H1 (cell line): ENCODE measurements around the gene FNDC3A. TPM values are rescaled to one million over a fixed set of nuclear protein-coding genes. Genes with fewer than 3 reads are reported as not detected.

ENCODE experiments used
- CTCF ChIA-PET: fragments of 300-600 bp; sonication (Branson Sonifier 250); formaldehyde crosslinking; loops from one replicate; lab custom pipeline; 2021; ENCODE audit not compliant: partially characterized antibody; lab: Charles Lee
- POLR2A ChIA-PET: fragments of 300-600 bp; sonication (Branson Sonifier 250); formaldehyde crosslinking; loops from one replicate; lab custom pipeline; 2021; ENCODE audit warnings: inconsistent platforms; ENCODE audit not compliant: partially characterized antibody; lab: Charles Lee
- DNase-seq, 2 experiments: peaks; one replicate each; pipeline versions ENCODE4 v3.0.0 to v3.0.0-alpha.2; 2010 to 2022; ENCODE audit warnings: low spot score in 2 of 2, low read depth in 1 of 2, mixed read lengths in 1 of 2
- FAIRE-seq: peaks from 2 replicates; lab custom pipeline; 2011; peaks lifted over from hg19 to GRCh38; lab: Jason Lieb, UNC
- H2AFZ ChIP-seq: 2 replicates; pipeline ENCODE4 v1.8.1; 2012; ENCODE audit warnings: low read length, inconsistent platforms
- H2AK5ac ChIP-seq: 2 replicates; pipeline ENCODE4 v1.6.1; 2013; ENCODE audit warnings: low read depth, low read length
- H2BK120ac ChIP-seq: replicated peaks from 2 replicates; pipeline ENCODE3; 2013; ENCODE audit warnings: low read depth, low read length, inconsistent platforms
- H2BK12ac ChIP-seq: 2 replicates; pipeline ENCODE4 v1.6.1; 2013; ENCODE audit warnings: low read depth, low read length
- H2BK15ac ChIP-seq: 2 replicates; pipeline ENCODE4 v1.6.1; 2013; ENCODE audit warnings: low read length
- H2BK20ac ChIP-seq: 2 replicates; pipeline ENCODE4 v1.6.1; 2013; ENCODE audit warnings: low read length
- H2BK5ac ChIP-seq: 2 replicates; pipeline ENCODE4 v1.6.1; 2013; ENCODE audit warnings: low read depth, low read length
- H3K14ac ChIP-seq: 2 replicates; pipeline ENCODE4 v1.6.1; 2013; ENCODE audit warnings: inconsistent platforms; ENCODE audit not compliant: insufficient read length
- H3K18ac ChIP-seq: 2 replicates; pipeline ENCODE4 v1.6.1; 2013; ENCODE audit warnings: low read length; ENCODE audit errors: extremely low read depth
- H3K23ac ChIP-seq: 2 replicates; pipeline ENCODE4 v1.6.1; 2013; ENCODE audit warnings: inconsistent platforms; ENCODE audit not compliant: insufficient read length
- H3K23me2 ChIP-seq: 2 replicates; pipeline ENCODE4 v1.6.1; 2013; ENCODE audit warnings: low read depth, low read length
- H3K27ac ChIP-seq: 2 replicates; pipeline ENCODE4 v1.6.1; 2011; ENCODE audit warnings: low read depth, low read length, inconsistent platforms
- H3K27me3 ChIP-seq, 4 experiments: replicated peaks in 1 of 4; 1 replicate in 1 of 4; 2 replicates in 3 of 4; pipeline versions ENCODE4 v1.6.1 to v1.8.1; 2011 to 2013; ENCODE audit warnings: low read length in 3 of 4, mild to moderate bottlenecking in 3 of 4, inconsistent platforms in 2 of 4, mixed read lengths in 2 of 4, moderate library complexity in 1 of 4; ENCODE audit not compliant: control insufficient read depth in 3 of 4, insufficient read depth in 3 of 4; ENCODE audit errors: extremely low read depth in 1 of 4
- H3K36me3 ChIP-seq, 4 experiments: 2 replicates each; pipeline versions ENCODE4 v1.6.1 to v1.8.1; 2011 to 2013; ENCODE audit warnings: mild to moderate bottlenecking in 4 of 4, low read length in 3 of 4, moderate library complexity in 2 of 4, control low read depth in 1 of 4, inconsistent platforms in 1 of 4; ENCODE audit not compliant: insufficient read depth in 4 of 4, control insufficient read depth in 2 of 4
- H3K4ac ChIP-seq: replicated peaks from 2 replicates; pipeline ENCODE3; 2013; ENCODE audit warnings: low read length, low read depth, mixed read lengths, inconsistent platforms; ENCODE audit not compliant: insufficient read length
- H3K4me1 ChIP-seq, 4 experiments: replicated peaks in 1 of 4; 1 replicate in 1 of 4; 2 replicates in 3 of 4; pipeline versions ENCODE4 v1.6.1 to v1.8.1; 2011 to 2013; ENCODE audit warnings: low read length in 3 of 4, inconsistent platforms in 2 of 4, mixed read lengths in 1 of 4; ENCODE audit not compliant: insufficient read depth in 4 of 4, control insufficient read depth in 3 of 4
- H3K4me2 ChIP-seq, 2 experiments: 2 replicates each; pipeline versions ENCODE4 v1.6.1 to v1.8.1; 2011 to 2013; ENCODE audit warnings: low read depth in 2 of 2, low read length in 2 of 2, control low read depth in 1 of 2, inconsistent platforms in 1 of 2, mild to moderate bottlenecking in 1 of 2; ENCODE audit not compliant: insufficient read depth in 1 of 2
- H3K4me3 ChIP-seq, 4 experiments: fragments of 200-600, 300-600 bp in 1 of 4; sonication (generic), shearing (Covaris generic), sonication (Bioruptor Twin) in 1 of 4; 2 replicates each; pipeline versions ENCODE4 v1.5.1 to v1.8.1; 2011 to 2016; ENCODE audit warnings: low read length in 4 of 4, low read depth in 3 of 4, control low read depth in 2 of 4, inconsistent platforms in 2 of 4, mild to moderate bottlenecking in 2 of 4, mixed read lengths in 1 of 4, moderate library complexity in 1 of 4; ENCODE audit not compliant: insufficient read depth in 2 of 4; ENCODE audit errors: extremely low read depth in 1 of 4
- H3K56ac ChIP-seq: replicated peaks from 2 replicates; pipeline ENCODE3; 2013; ENCODE audit warnings: low read depth, mild to moderate bottlenecking, mixed read lengths, low read length, inconsistent platforms; ENCODE audit not compliant: insufficient read length
- H3K79me1 ChIP-seq: 2 replicates; pipeline ENCODE4 v1.6.1; 2013; ENCODE audit warnings: low read depth, low read length, control low read depth
- H3K79me2 ChIP-seq, 2 experiments: 2 replicates each; pipeline versions ENCODE4 v1.6.1 to v1.8.1; 2012 to 2013; ENCODE audit warnings: low read length in 2 of 2, mild to moderate bottlenecking in 2 of 2, inconsistent platforms in 1 of 2; ENCODE audit not compliant: insufficient read depth in 2 of 2, control insufficient read depth in 1 of 2
- H3K9ac ChIP-seq, 4 experiments: replicated peaks in 1 of 4; 1 replicate in 1 of 4; 2 replicates in 3 of 4; pipeline versions ENCODE4 v1.6.1 to v1.8.1; 2011 to 2013; ENCODE audit warnings: low read depth in 3 of 4, low read length in 3 of 4, control low read depth in 2 of 4, mild to moderate bottlenecking in 2 of 4, moderate library complexity in 2 of 4, inconsistent platforms in 1 of 4; ENCODE audit errors: extremely low read depth in 1 of 4
- H3K9me3 ChIP-seq, 2 experiments: 2 replicates each; pipeline versions ENCODE4 v1.6.1 to v1.8.1; 2012 to 2013; ENCODE audit warnings: mild to moderate bottlenecking in 2 of 2, moderate library complexity in 2 of 2, control low read depth in 1 of 2, inconsistent platforms in 1 of 2, low read depth in 1 of 2, low read length in 1 of 2, mixed read lengths in 1 of 2; ENCODE audit not compliant: insufficient read depth in 2 of 2
- H4K20me1 ChIP-seq, 2 experiments: replicated peaks in 1 of 2; 2 replicates each; pipeline versions ENCODE3 to v1.8.1; 2011 to 2013; ENCODE audit warnings: inconsistent platforms in 2 of 2, low read length in 2 of 2, mild to moderate bottlenecking in 1 of 2; ENCODE audit not compliant: insufficient read depth in 2 of 2, control insufficient read depth in 1 of 2
- H4K5ac ChIP-seq: 2 replicates; pipeline ENCODE4 v1.6.1; 2013; ENCODE audit warnings: low read length, low read depth, mixed read lengths, inconsistent platforms; ENCODE audit not compliant: insufficient read length
- H4K8ac ChIP-seq: 2 replicates; pipeline ENCODE4 v1.8.0; 2013; ENCODE audit warnings: mild to moderate bottlenecking, moderate library complexity, low read length, inconsistent platforms; ENCODE audit not compliant: insufficient read depth; ENCODE audit errors: extremely low read depth
- H4K91ac ChIP-seq: replicated peaks from 2 replicates; pipeline ENCODE3; 2013; ENCODE audit warnings: low read length, mixed read lengths, inconsistent platforms; ENCODE audit not compliant: insufficient read length
- EZH2 ChIP-seq: fragments of 200-600 bp; sonication (generic); IDR thresholded peaks from 2 replicates; pipeline ENCODE4 v1.7.1; 2012; ENCODE audit warnings: low read depth, mild to moderate bottlenecking, moderate library complexity, low read length, inconsistent platforms; ENCODE audit not compliant: severe bottlenecking
- HDAC2 ChIP-seq, 2 experiments: fragments of 300-600 bp in 1 of 2; sonication (generic) in 1 of 2; IDR thresholded peaks; 2 replicates each; pipeline ENCODE4 v1.6.1; 2011 to 2012; ENCODE audit warnings: low read depth in 2 of 2, low read length in 2 of 2, mild to moderate bottlenecking in 2 of 2, moderate library complexity in 2 of 2, borderline replicate concordance in 1 of 2, inconsistent platforms in 1 of 2
- SAP30 ChIP-seq: fragments of 300-600 bp; sonication (generic); IDR thresholded peaks from 2 replicates; pipeline ENCODE4 v1.7.1; 2012; ENCODE audit warnings: low read length, moderate library complexity, mild to moderate bottlenecking, inconsistent platforms; ENCODE audit not compliant: insufficient read depth, insufficient replicate concordance
- SP2 ChIP-seq: IDR thresholded peaks from 2 replicates; pipeline ENCODE4 v1.6.1; 2012; ENCODE audit warnings: mild to moderate bottlenecking, low read length, inconsistent platforms
- SP4 ChIP-seq: IDR thresholded peaks from 2 replicates; pipeline ENCODE4 v1.6.1; 2012; ENCODE audit warnings: low read length, inconsistent platforms
- ZNF274 ChIP-seq: IDR thresholded peaks from 2 replicates; pipeline ENCODE4 v1.7.0; 2012; ENCODE audit warnings: low read length, borderline replicate concordance; ENCODE audit errors: extremely low read depth
- polyA plus RNA-seq, 7 experiments: library from polyadenylated mRNA; depleted of rRNA in 3 of 7; stranded (reverse) in 5 of 7; unstranded in 2 of 7; fragments of >200 nt in 5 of 7; fragments of 200-250 nt in 2 of 7; gene quantifications; 1 replicate in 5 of 7; 2 replicates in 1 of 7; 4 replicates in 1 of 7; pipeline versions ENCODE4 v1.2.1 to v1.2.3, GENCODE V29; 2011 to 2013; ENCODE audit warnings: missing spikeins in 2 of 7, mixed read lengths in 2 of 7
- total RNA-seq: library from RNA; stranded (reverse); fragmentation: NEBNext Ultra II Directional; extraction: Animal tissue kit (Norgen Biotek cat#: 25700); gene quantifications from 2 replicates; pipeline ENCODE4 v1.2.1, GENCODE V29; 2021

FNDC3A gene
- total and polyA plus RNA-seq, 2 of the 8 experiments (the other 6 are each of a cell fraction or from before 2014, with no cell fraction given), result 14.6 to 26.0 TPM

DNA sequence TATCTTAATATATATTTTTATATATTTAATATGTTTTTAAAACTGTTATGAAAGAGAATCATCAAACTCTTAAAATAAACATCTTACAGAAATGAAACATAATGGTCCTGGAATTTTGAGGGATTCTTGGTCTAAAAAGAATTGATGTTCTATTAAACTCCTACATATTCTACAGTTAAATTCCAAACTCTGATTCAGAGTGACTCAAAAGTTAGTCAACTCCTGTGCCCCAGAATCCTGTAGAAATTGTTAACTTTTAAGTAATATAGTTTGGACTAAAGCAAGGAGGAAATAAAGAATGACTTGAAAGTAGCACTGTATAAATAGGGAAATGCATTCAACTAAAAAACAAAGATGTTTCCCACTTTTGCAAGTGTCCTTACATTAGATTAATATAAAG is 47.7 kb downstream of the FNDC3A start:
- Histone ChIP-seq H3K4ac (no peak overlapping the region), H2BK5ac (no peak overlapping the region), H3K79me2 (peaks cover 0 to 11% of the 10 kb centered on the region in 2 experiments; a peak in 2 of 4 replicates), H4K8ac (no peak overlapping the region), H3K27me3 (no peaks in the 10 kb centered on the region), H3K9me3 (peaks cover 0 to 10% of the 10 kb centered on the region in 2 experiments; a peak in 1 of 4 replicates), H3K9ac (no peak overlapping the region), H3K27ac (no peak overlapping the region), H4K20me1 (no peaks in the 10 kb centered on the region), H2AK5ac (no peak overlapping the region), H2BK120ac (no peak overlapping the region), H3K18ac (no peak overlapping the region), H3K14ac (no peak overlapping the region), H2BK12ac (no peak overlapping the region), H3K4me3 (no peak overlapping the region), H4K91ac (no peak overlapping the region), H3K23ac (no peak overlapping the region), H3K4me1 (peaks cover 0 to 16% (median 6%) of the 10 kb centered on the region in 4 experiments; a peak in 6 of 7 replicates), H3K4me2 (no peak overlapping the region), H2BK15ac (no peak overlapping the region), H3K36me3 (peaks cover 0 to 12% (median 0%) of the 10 kb centered on the region in 4 experiments; a peak in 1 of 8 replicates), H2BK20ac (no peak overlapping the region), H4K5ac (no peak overlapping the region), H3K79me1 (no peaks in the 10 kb centered on the region), H2AFZ (no peak overlapping the region), H3K23me2 (no peaks in the 10 kb centered on the region), H3K56ac (no peak overlapping the region)
- no peak for FAIRE-seq
- no peak for DNase-seq
- ChIA-PET POLR2A (no interaction called here), CTCF (no interaction called here)
- TF ChIP-seq HDAC2 (IDR thresholded peaks at IDR 0.05; ENCODE audit: borderline replicate concordance in 1 of 2, low read depth in 2 of 2, low read length in 2 of 2) (no peak), SAP30 (no peak), EZH2 (no peak), ZNF274 (no peak), SP4 (no peak), SP2 (no peak)
